ENCODE measurements around the gene SHMT2.
"Not testable (repeated sequence)": the region's sequence is repeated elsewhere in the genome, so short reads cannot be mapped to it uniquely, and the experiment has no call there.

Gene SHMT2

GRCh38 chr12:57262126-57262822 lies 32.8 kb downstream of the SHMT2 start:
- no peak for DNase-seq (ENCODE audit: low read depth in 3 of 3)

- DNase-seq (ENCODE audit: low read depth in 3 of 3): no peak
Observed at GRCh38 chr12:57263096-57263495, 33.6 kb downstream of the SHMT2 start.

- DNase-seq (ENCODE audit: low read depth in 3 of 3): no peak
Observed at GRCh38 chr12:57266681-57267080, 37.2 kb downstream of the SHMT2 start.

GRCh38 chr12:57268264-57268663 lies 38.8 kb downstream of the SHMT2 start:
- DNase-seq (ENCODE audit: low read depth in 3 of 3): no peak

GRCh38 chr12:57270966-57271470 lies 41.5 kb downstream of the SHMT2 start:
- no peak for DNase-seq (ENCODE audit: low read depth in 3 of 3)

- DNase-seq (ENCODE audit: low read depth in 3 of 3): no peak
Observed at GRCh38 chr12:57272337-57273151, 43.0 kb downstream of the SHMT2 start.

- no peak for DNase-seq (ENCODE audit: low read depth in 3 of 3)
Observed at GRCh38 chr12:57273516-57273915, 44.0 kb downstream of the SHMT2 start.

- DNase-seq (ENCODE audit: low read depth in 3 of 3): not testable (repeated sequence)
Observed at GRCh38 chr12:57276233-57276632, 46.7 kb downstream of the SHMT2 start.

GRCh38 chr12:57276935-57277563 lies 47.5 kb downstream of the SHMT2 start:
- no peak for DNase-seq (ENCODE audit: low read depth in 3 of 3)

GRCh38 chr12:57278465-57279381 lies 49.2 kb downstream of the SHMT2 start:
- DNase-seq (ENCODE audit: low read depth in 3 of 3): no peak

- peak; percentile 38 to 61 (median 59) for DNase-seq (ENCODE audit: low read depth in 3 of 3)
Observed at GRCh38 chr12:57280211-57281062, 50.9 kb downstream of the SHMT2 start.

- DNase-seq (ENCODE audit: low read depth in 3 of 3): not testable (repeated sequence)
Observed at GRCh38 chr12:57282073-57282472, 52.6 kb downstream of the SHMT2 start.
